B cell (primary cell): ENCODE measurements around the gene NAA10. TPM values are rescaled to one million over a fixed set of nuclear protein-coding genes. Genes with fewer than 3 reads are reported as not detected.

Experiments used
- ATAC-seq: fragments of 200-7000 bp; cut with Tn5 transposase; one replicate; pipeline ENCODE4 v1.10.0; 2021; ENCODE audit warnings: low read depth, mild to moderate bottlenecking, moderate number of reproducible peaks, moderate library complexity
- CTCF ChIA-PET: fragments of 350-600 bp; sonication (Branson Sonifier 250); formaldehyde crosslinking; loops from one replicate; lab custom pipeline; 2021; ENCODE audit warnings: antibody characterized with exemption, inconsistent platforms; lab: Charles Lee
- POLR2A ChIA-PET: fragments of 350-600 bp; sonication (Branson Sonifier 250); formaldehyde crosslinking; loops from one replicate; lab custom pipeline; 2021; ENCODE audit warnings: antibody characterized with exemption; lab: Charles Lee
- DNase-seq: peaks from one replicate; pipeline ENCODE4 v3.0.0; 2013
- H2AFZ ChIP-seq: 2 replicates; pipeline ENCODE4 v1.6.1; 2012; ENCODE audit warnings: mild to moderate bottlenecking, low read depth, low read length; ENCODE audit not compliant: insufficient read depth, poor library complexity, severe bottlenecking
- H3K27ac ChIP-seq, 2 donors: 1 replicate in 1 of 2; 2 replicates in 1 of 2; pipeline ENCODE4 v1.5.1; 2012 to 2013; ENCODE audit warnings: low read length in 2 of 2, mild to moderate bottlenecking in 2 of 2, moderate library complexity in 1 of 2
- H3K27me3 ChIP-seq, 4 experiments: fragments of 200-600 bp in 1 of 4; sonication (generic) in 1 of 4; replicated peaks in 1 of 4; 1 replicate in 2 of 4; 2 replicates in 2 of 4; pipeline versions ENCODE4 v1.6.1 to v1.7.0; 2013 to 2016; ENCODE audit warnings: low read length in 3 of 4, mild to moderate bottlenecking in 2 of 4, mixed read lengths in 1 of 4, moderate library complexity in 1 of 4; ENCODE audit not compliant: insufficient read depth in 4 of 4, control insufficient read depth in 3 of 4; ENCODE audit errors: control extremely low read depth in 1 of 4
- H3K36me3 ChIP-seq, 2 experiments: replicated peaks in 1 of 2; 1 replicate in 1 of 2; 2 replicates in 1 of 2; pipeline versions ENCODE4 v1.6.1 to v1.7.1; 2013; ENCODE audit warnings: low read length in 1 of 2; ENCODE audit not compliant: insufficient read depth in 2 of 2, control insufficient read depth in 1 of 2; ENCODE audit errors: control extremely low read depth in 1 of 2, extremely low read depth in 1 of 2
- H3K4me1 ChIP-seq, 2 donors: fragments of 200-600 bp in 1 of 2; sonication (generic) in 1 of 2; 1 replicate in 1 of 2; 2 replicates in 1 of 2; pipeline versions ENCODE4 v1.5.1 to v1.6.1; 2013 to 2017; ENCODE audit warnings: low read length in 2 of 2; ENCODE audit not compliant: control insufficient read depth in 2 of 2, insufficient read depth in 2 of 2
- H3K4me2 ChIP-seq: replicated peaks from 2 replicates; pipeline ENCODE3; 2012; ENCODE audit warnings: mild to moderate bottlenecking, low read depth, low read length; ENCODE audit not compliant: poor library complexity, severe bottlenecking
- H3K4me3 ChIP-seq, 5 experiments: fragments of 200-600 bp in 1 of 5; sonication (generic) in 1 of 5; 1 replicate in 3 of 5; 2 replicates in 2 of 5; pipeline versions ENCODE4 v1.5.1 to v1.7.0; 2011 to 2016; ENCODE audit warnings: low read length in 4 of 5, mild to moderate bottlenecking in 4 of 5, low read depth in 2 of 5, control low read depth in 1 of 5, moderate library complexity in 1 of 5; ENCODE audit not compliant: insufficient read depth in 1 of 5; ENCODE audit errors: control extremely low read depth in 1 of 5, extremely low read depth in 1 of 5
- H3K79me2 ChIP-seq: fragments of 200-600 bp; sonication (generic); one replicate; pipeline ENCODE4 v1.6.0; 2016; ENCODE audit warnings: low read length; ENCODE audit not compliant: control insufficient read depth, insufficient read depth
- H3K9ac ChIP-seq: fragments of 200-600 bp; sonication (generic); 2 replicates; pipeline ENCODE4 v1.6.1; 2017; ENCODE audit warnings: mild to moderate bottlenecking, low read length, moderate library complexity
- H3K9me3 ChIP-seq, 3 donors: one replicate each; pipeline versions ENCODE4 v1.6.1 to v1.7.1; 2013; ENCODE audit warnings: low read length in 2 of 3; ENCODE audit not compliant: control insufficient read depth in 2 of 3, insufficient read depth in 1 of 3; ENCODE audit errors: control extremely low read depth in 1 of 3
- H4K20me1 ChIP-seq: 2 replicates; pipeline ENCODE4 v1.6.0; 2012; ENCODE audit warnings: mild to moderate bottlenecking, low read length; ENCODE audit not compliant: insufficient read depth, control insufficient read depth, poor library complexity, severe bottlenecking
- H3K27ac Mint-ChIP-seq: one replicate; pipeline ENCODE4 v1.8.0; 2021; ENCODE audit warnings: mixed read lengths
- H3K27me3 Mint-ChIP-seq: one replicate; pipeline ENCODE4 v1.8.0; 2021; ENCODE audit warnings: mixed read lengths
- H3K4me1 Mint-ChIP-seq: one replicate; pipeline ENCODE4 v1.8.0; 2021; ENCODE audit warnings: mixed read lengths
- H3K4me3 Mint-ChIP-seq: one replicate; pipeline ENCODE4 v1.8.0; 2021; ENCODE audit warnings: mixed read lengths
- H3K9me3 Mint-ChIP-seq: one replicate; pipeline ENCODE4 v1.8.0; 2022; ENCODE audit warnings: mixed read lengths; ENCODE audit not compliant: insufficient read depth
- EZH2 ChIP-seq: IDR thresholded peaks from 2 replicates; pipeline ENCODE4 v1.6.1; 2012; ENCODE audit warnings: borderline replicate concordance, low read depth, mild to moderate bottlenecking, moderate library complexity, low read length; ENCODE audit not compliant: insufficient read depth, poor library complexity, severe bottlenecking
- WGBS: methylation state at CpG from one replicate; pipeline ENCODE4 v1.1.5; 2013; ENCODE audit warnings: missing lambda C conversion rate; ENCODE audit not compliant: insufficient coverage; 5-methylcytosine and 5-hydroxymethylcytosine counted together
- intact Hi-C: fragments of 100-400 bp; cut with micrococcal nuclease; formaldehyde crosslinking; loops from one replicate; pipeline ENCODE4 v1.10.0; 2022
- polyA plus RNA-seq: library from polyadenylated mRNA; depleted of rRNA; stranded (reverse); fragments of >200 nt; gene quantifications from 2 replicates; pipeline ENCODE4 v1.2.3, GENCODE V29; 2012
- total RNA-seq, 2 donors: library from RNA; stranded (reverse); fragments of 120-200 nt in 1 of 2; gene quantifications; 1 replicate in 1 of 2; 2 replicates in 1 of 2; pipeline versions ENCODE4 v1.2.3 to v1.2.4, GENCODE V29; 2013 to 2022
- TF ChIP-seq, protein P1 (sequence below): fragments of 200-600 bp; IDR thresholded peaks from one replicate; pipeline ENCODE4 v1.8.0; 2022; ENCODE audit warnings: antibody characterized with exemption, mild to moderate bottlenecking

NAA10 gene
- total and polyA plus RNA-seq, 2 donors (not counting 1 experiment from before 2014, with no cell fraction given) = 78.3 to 102 TPM

GRCh38 chrX:153903991-153904957 lies 30.6 kb downstream of the NAA10 start, which contains the start of gene AVPR2:
Gene AVPR2 (plus strand): TSS chrX:153904673. CDS start chrX:153905146, 473 bp downstream.
- Histone ChIP-seq H3K36me3 (peaks cover 0 to 10% of the 10 kb centered on the region in 2 experiments), H3K9ac (no peak within 1 kb of the TSS), H3K9me3 (no peaks in the 10 kb centered on the region), H3K27ac (peak within 1 kb of the TSS in 1 of 2 donors; percentile 52), H3K4me3 (peak within 1 kb of the TSS in 1 of 5 experiments; percentile 12), H3K4me2 (peak within 1 kb of the TSS; percentile 47), H3K4me1 (peaks cover 45 to 48% of the 10 kb centered on the region in 2 donors), H3K27me3 (no peaks in the 10 kb centered on the region), H3K79me2 (no peaks in the 10 kb centered on the region), H4K20me1 (peaks cover 5% of the 10 kb centered on the region), H2AFZ (peak within 1 kb of the TSS; percentile 22)
- intact Hi-C loops = no loop called here
- CTCF ChIA-PET = no interaction called here
- TF ChIP-seq, protein P1, sequence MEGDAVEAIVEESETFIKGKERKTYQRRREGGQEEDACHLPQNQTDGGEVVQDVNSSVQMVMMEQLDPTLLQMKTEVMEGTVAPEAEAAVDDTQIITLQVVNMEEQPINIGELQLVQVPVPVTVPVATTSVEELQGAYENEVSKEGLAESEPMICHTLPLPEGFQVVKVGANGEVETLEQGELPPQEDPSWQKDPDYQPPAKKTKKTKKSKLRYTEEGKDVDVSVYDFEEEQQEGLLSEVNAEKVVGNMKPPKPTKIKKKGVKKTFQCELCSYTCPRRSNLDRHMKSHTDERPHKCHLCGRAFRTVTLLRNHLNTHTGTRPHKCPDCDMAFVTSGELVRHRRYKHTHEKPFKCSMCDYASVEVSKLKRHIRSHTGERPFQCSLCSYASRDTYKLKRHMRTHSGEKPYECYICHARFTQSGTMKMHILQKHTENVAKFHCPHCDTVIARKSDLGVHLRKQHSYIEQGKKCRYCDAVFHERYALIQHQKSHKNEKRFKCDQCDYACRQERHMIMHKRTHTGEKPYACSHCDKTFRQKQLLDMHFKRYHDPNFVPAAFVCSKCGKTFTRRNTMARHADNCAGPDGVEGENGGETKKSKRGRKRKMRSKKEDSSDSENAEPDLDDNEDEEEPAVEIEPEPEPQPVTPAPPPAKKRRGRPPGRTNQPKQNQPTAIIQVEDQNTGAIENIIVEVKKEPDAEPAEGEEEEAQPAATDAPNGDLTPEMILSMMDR = no peak
- TF ChIP-seq EZH2 = no peak
- POLR2A ChIA-PET = no interaction called here
- DNase-seq (no peak), ATAC-seq (no peak)
- Mint-ChIP-seq H3K27me3 (no peaks in the 10 kb centered on the region), H3K27ac (peak within 1 kb of the TSS; percentile 95), H3K4me1 (peaks cover 46% of the 10 kb centered on the region), H3K9me3 (no peaks in the 10 kb centered on the region), H3K4me3 (peak within 1 kb of the TSS; percentile 73)
- WGBS = 45% methylated on average over 12 of the region's 26 CpGs
